Measurements from ENCODE around the gene CEPT1.
"Not testable (repeated sequence)": the region's sequence is repeated elsewhere in the genome, so short reads cannot be mapped to it uniquely, and the experiment has no call there.

CEPT1 gene

GRCh38 chr1:111213412-111213811 is 73.4 kb downstream of the CEPT1 start:
- no peak for FAIRE-seq

- no peak for FAIRE-seq
These were observed 74.2 kb downstream of the CEPT1 start for GRCh38 chr1:111214074-111214801.

GRCh38 chr1:111214884-111215283 is 74.9 kb downstream of the CEPT1 start:
- no peak for FAIRE-seq

GRCh38 chr1:111215285-111215684 is 75.3 kb downstream of the CEPT1 start:
- FAIRE-seq = not testable (repeated sequence)

GRCh38 chr1:111216751-111217150 is 76.7 kb downstream of the CEPT1 start:
- no peak for FAIRE-seq

- no peak for FAIRE-seq
These were observed 77.3 kb downstream of the CEPT1 start for GRCh38 chr1:111217183-111217910.

- FAIRE-seq = no peak
These were observed 78.9 kb downstream of the CEPT1 start for GRCh38 chr1:111218701-111219556.

GRCh38 chr1:111219557-111220286 is 79.7 kb downstream of the CEPT1 start:
- no peak for FAIRE-seq

GRCh38 chr1:111220302-111220890 is 80.4 kb downstream of the CEPT1 start:
- no peak for FAIRE-seq

GRCh38 chr1:111221276-111221632 is 81.2 kb downstream of the CEPT1 start:
- FAIRE-seq = no peak

GRCh38 chr1:111221633-111222291 is 81.7 kb downstream of the CEPT1 start:
- no peak for FAIRE-seq

GRCh38 chr1:111222308-111223125 is 82.5 kb downstream of the CEPT1 start:
- FAIRE-seq = no peak

- FAIRE-seq = no peak
These were observed 83.2 kb downstream of the CEPT1 start for GRCh38 chr1:111223126-111223685.

GRCh38 chr1:111225091-111225490 is 85.1 kb downstream of the CEPT1 start:
- FAIRE-seq = no peak

- no peak for FAIRE-seq
These were observed 85.8 kb downstream of the CEPT1 start for GRCh38 chr1:111225717-111226400.

GRCh38 chr1:111227434-111227833 is 87.4 kb downstream of the CEPT1 start, which contains the start of gene CHI3L2:
Gene CHI3L2 (plus strand): TSS chr1:111227713. CDS start chr1:111227730, 17 bp downstream.
- FAIRE-seq = no peak

- no peak for FAIRE-seq
These were observed 88.1 kb downstream of the CEPT1 start for GRCh38 chr1:111227851-111228747.

GRCh38 chr1:111228748-111229126 is 88.7 kb downstream of the CEPT1 start:
- no peak for FAIRE-seq

- FAIRE-seq = no peak
These were observed 92.1 kb downstream of the CEPT1 start for GRCh38 chr1:111232134-111232533.
